Endothelial cell of umbilical vein (primary cell): ENCODE results near the gene SAMD11. TPM values are rescaled to one million over a fixed set of nuclear protein-coding genes. Genes with fewer than 3 reads are reported as not detected.

Experiments used
- BruUV-seq: library from RNA; stranded (reverse); fragments of 400-500 nt; replicated peaks from 2 replicates; lab custom pipeline; 2021; lab: Mats Ljungman, UMichigan
- CTCF ChIA-PET: fragments of 300-600, 350-600 bp; sonication (Branson Sonifier 250); formaldehyde crosslinking; loops from one replicate; lab custom pipeline; 2021; ENCODE audit warnings: antibody characterized with exemption, inconsistent platforms; lab: Charles Lee
- POLR2A ChIA-PET: fragments of 300-600, 350-600 bp; sonication (Branson Sonifier 250); formaldehyde crosslinking; loops from one replicate; lab custom pipeline; 2021; ENCODE audit warnings: antibody characterized with exemption, inconsistent platforms; lab: Charles Lee
- DNase-seq: peaks from one replicate; pipeline ENCODE4 v3.0.0-alpha.2; 2011; ENCODE audit warnings: low read depth, low spot score
- FAIRE-seq: peaks from 2 replicates; lab custom pipeline; 2011; peaks lifted over from hg19 to GRCh38; lab: Jason Lieb, UNC
- H2AFZ ChIP-seq: 2 replicates; pipeline ENCODE4 v1.6.0; 2012; ENCODE audit warnings: low read depth, low read length, control low read depth, inconsistent platforms
- H3K27ac ChIP-seq: 2 replicates; pipeline ENCODE4 v1.5.1; 2011; ENCODE audit warnings: low read depth, mild to moderate bottlenecking, control low read depth, low read length, moderate library complexity; ENCODE audit not compliant: insufficient read depth
- H3K27me3 ChIP-seq, 2 experiments: 2 replicates each; pipeline versions ENCODE4 v1.6.0 to v1.6.1; 2011; ENCODE audit warnings: low read length in 2 of 2, mixed read lengths in 1 of 2; ENCODE audit not compliant: control insufficient read depth in 2 of 2, insufficient read depth in 2 of 2
- H3K36me3 ChIP-seq, 2 experiments: 2 replicates in 1 of 2; 3 replicates in 1 of 2; pipeline ENCODE4 v1.5.1; 2011; ENCODE audit warnings: low read length in 2 of 2, mild to moderate bottlenecking in 1 of 2, moderate library complexity in 1 of 2; ENCODE audit not compliant: control insufficient read depth in 2 of 2, insufficient read depth in 2 of 2; ENCODE audit errors: extremely low read depth in 1 of 2
- H3K4me1 ChIP-seq: 3 replicates; pipeline ENCODE4 v1.5.1; 2011; ENCODE audit warnings: mild to moderate bottlenecking, low read length; ENCODE audit not compliant: control insufficient read depth, insufficient read depth; ENCODE audit errors: extremely low read depth
- H3K4me2 ChIP-seq: 2 replicates; pipeline ENCODE4 v1.6.1; 2011; ENCODE audit warnings: low read length, control low read depth, mixed read lengths; ENCODE audit not compliant: insufficient read depth
- H3K4me3 ChIP-seq, 3 experiments: fragments of 200-600 bp in 1 of 3; sonication (generic), shearing (Covaris generic) in 1 of 3; replicated peaks in 1 of 3; 2 replicates each; pipeline ENCODE4 v1.5.1; 2011 to 2016; ENCODE audit warnings: control low read depth in 3 of 3, low read length in 3 of 3, mild to moderate bottlenecking in 2 of 3, inconsistent platforms in 1 of 3, low read depth in 1 of 3, moderate library complexity in 1 of 3; ENCODE audit not compliant: insufficient read depth in 1 of 3
- H3K79me2 ChIP-seq: 2 replicates; pipeline ENCODE4 v1.6.0; 2012; ENCODE audit warnings: low read length, inconsistent platforms; ENCODE audit not compliant: control insufficient read depth, insufficient read depth
- H3K9ac ChIP-seq: replicated peaks from 2 replicates; pipeline ENCODE3; 2011; ENCODE audit warnings: low read length, control low read depth; ENCODE audit not compliant: insufficient read depth; ENCODE audit errors: extremely low read depth
- H3K9me1 ChIP-seq: replicated peaks from 3 replicates; pipeline ENCODE4 v1.6.0; 2011; ENCODE audit warnings: mild to moderate bottlenecking, low read length; ENCODE audit not compliant: control insufficient read depth, insufficient read depth; ENCODE audit errors: extremely low read depth
- H3K9me3 ChIP-seq: replicated peaks from 2 replicates; pipeline ENCODE4 v1.5.1; 2012; ENCODE audit warnings: low read length, inconsistent platforms; ENCODE audit not compliant: control insufficient read depth, insufficient read depth
- H4K20me1 ChIP-seq: replicated peaks from 2 replicates; pipeline ENCODE3; 2011; ENCODE audit warnings: mild to moderate bottlenecking, low read length; ENCODE audit not compliant: control insufficient read depth, insufficient read depth; ENCODE audit errors: extremely low read depth
- EZH2 ChIP-seq: IDR thresholded peaks from 2 replicates; pipeline ENCODE4 v1.6.1; 2012; ENCODE audit warnings: borderline replicate concordance, low read depth, mild to moderate bottlenecking, moderate library complexity, low read length, inconsistent platforms; ENCODE audit not compliant: severe bottlenecking
- FOS ChIP-seq: IDR thresholded peaks from 2 replicates; pipeline ENCODE4 v1.6.1; 2011; ENCODE audit warnings: mild to moderate bottlenecking, low read length, moderate library complexity, borderline replicate concordance; ENCODE audit not compliant: insufficient read depth
- GATA2 ChIP-seq: IDR thresholded peaks from 2 replicates; pipeline ENCODE4 v1.7.0; 2011; ENCODE audit warnings: low read depth, mild to moderate bottlenecking, moderate library complexity, mixed read lengths, low read length; ENCODE audit not compliant: insufficient read length, insufficient read depth
- JUN ChIP-seq: IDR thresholded peaks from 2 replicates; pipeline ENCODE4 v1.6.1; 2011; ENCODE audit warnings: borderline replicate concordance, low read depth; ENCODE audit not compliant: insufficient read length, insufficient read depth
- MYC ChIP-seq: IDR thresholded peaks from one replicate; pipeline ENCODE4 v1.6.1; 2011; ENCODE audit warnings: mild to moderate bottlenecking, low read depth, low read length
- POLR2A ChIP-seq: IDR thresholded peaks from 2 replicates; pipeline ENCODE4 v1.6.1; 2012; ENCODE audit warnings: low read depth, mild to moderate bottlenecking, control low read depth, low read length
- POLR2AphosphoS5 ChIP-seq: IDR thresholded peaks from 2 replicates; pipeline ENCODE4 v1.6.1; 2012; ENCODE audit warnings: low read depth, mild to moderate bottlenecking, control low read depth, low read length, moderate library complexity; ENCODE audit not compliant: insufficient read depth
- dilution Hi-C: fragments of 300-500 bp; cut with MboI; formaldehyde crosslinking; loops from one replicate; pipeline ENCODE4 v1.15.0; 2019; ENCODE audit warnings: low sequenced_read_pairs; ENCODE audit not compliant: extremely low pct_ligation_motif_present
- intact Hi-C: fragments of 100-400 bp; cut with micrococcal nuclease; formaldehyde crosslinking; loops from one replicate; pipeline ENCODE4 v1.10.0; 2022
- polyA plus RNA-seq, 4 experiments: library from polyadenylated mRNA; depleted of rRNA in 3 of 4; stranded (reverse) in 3 of 4; unstranded in 1 of 4; fragments of >200 nt; gene quantifications; 2 replicates each; pipeline versions ENCODE4 v1.2.1 to v1.2.3, GENCODE V29; 2011 to 2012; ENCODE audit warnings: missing spikeins in 1 of 4
- total RNA-seq: library from RNA; stranded (reverse); gene quantifications from 2 replicates; pipeline ENCODE4 v1.2.3, GENCODE V29; 2021
- TF ChIP-seq, protein P1 (sequence below): IDR thresholded peaks from 2 replicates; pipeline ENCODE4 v1.6.1; 2011; ENCODE audit not compliant: insufficient read depth, insufficient read length
- TF ChIP-seq, protein P2 (sequence below), 2 donors: IDR thresholded peaks; 1 replicate in 1 of 2; 2 replicates in 1 of 2; pipeline ENCODE4 v1.5.1; 2011; ENCODE audit warnings: low read length in 2 of 2, mild to moderate bottlenecking in 2 of 2, moderate library complexity in 2 of 2, control low read depth in 1 of 2, inconsistent platforms in 1 of 2, low read depth in 1 of 2; ENCODE audit not compliant: insufficient read depth in 1 of 2; ENCODE audit errors: extremely low read depth in 1 of 2

Gene SAMD11
- total and polyA plus RNA-seq, 2 donors (not counting 3 experiments of a cell fraction or from before 2014, with no cell fraction given): not detected

DNA sequence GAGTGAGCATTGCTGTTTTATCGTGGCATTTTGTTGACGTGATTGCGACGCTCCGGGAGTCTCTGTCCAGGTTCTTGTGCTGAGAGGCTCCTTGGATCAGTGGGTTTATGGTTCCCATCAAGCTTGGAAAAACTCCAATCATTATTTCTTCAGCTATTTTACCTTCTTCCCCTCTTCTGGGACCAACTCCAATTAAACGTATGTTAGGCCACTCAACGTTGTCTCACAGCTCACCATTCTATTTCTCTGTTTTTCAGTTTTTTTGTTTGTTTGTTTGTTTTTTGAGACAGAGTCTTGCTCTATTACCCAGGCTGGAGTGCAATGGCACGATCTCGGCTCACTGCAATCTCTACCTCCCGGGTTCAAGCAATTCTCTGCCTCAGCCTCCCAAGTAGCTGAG is 68.2 kb downstream of the SAMD11 start:
- peaks cover 0 to 3% of the 10 kb centered on the region in 2 experiments for H3K27me3 ChIP-seq
- FAIRE-seq (no peak), DNase-seq (no peak)
- H3K9me3 ChIP-seq: no peaks in the 10 kb centered on the region
- H3K4me2 ChIP-seq: no peak overlapping the region
- no peak overlapping the region for H3K27ac ChIP-seq
- no peaks in the 10 kb centered on the region for H3K9me1 ChIP-seq
- no peaks in the 10 kb centered on the region for H3K36me3 ChIP-seq
- H3K4me1 ChIP-seq: no peaks in the 10 kb centered on the region
- TF ChIP-seq MYC (no peak), POLR2A (no peak), FOS (no peak), EZH2 (no peak), JUN (no peak), GATA2 (no peak), POLR2AphosphoS5 (no peak)
- TF ChIP-seq, protein P1, sequence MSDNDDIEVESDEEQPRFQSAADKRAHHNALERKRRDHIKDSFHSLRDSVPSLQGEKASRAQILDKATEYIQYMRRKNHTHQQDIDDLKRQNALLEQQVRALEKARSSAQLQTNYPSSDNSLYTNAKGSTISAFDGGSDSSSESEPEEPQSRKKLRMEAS: no peak
- TF ChIP-seq, protein P2, sequence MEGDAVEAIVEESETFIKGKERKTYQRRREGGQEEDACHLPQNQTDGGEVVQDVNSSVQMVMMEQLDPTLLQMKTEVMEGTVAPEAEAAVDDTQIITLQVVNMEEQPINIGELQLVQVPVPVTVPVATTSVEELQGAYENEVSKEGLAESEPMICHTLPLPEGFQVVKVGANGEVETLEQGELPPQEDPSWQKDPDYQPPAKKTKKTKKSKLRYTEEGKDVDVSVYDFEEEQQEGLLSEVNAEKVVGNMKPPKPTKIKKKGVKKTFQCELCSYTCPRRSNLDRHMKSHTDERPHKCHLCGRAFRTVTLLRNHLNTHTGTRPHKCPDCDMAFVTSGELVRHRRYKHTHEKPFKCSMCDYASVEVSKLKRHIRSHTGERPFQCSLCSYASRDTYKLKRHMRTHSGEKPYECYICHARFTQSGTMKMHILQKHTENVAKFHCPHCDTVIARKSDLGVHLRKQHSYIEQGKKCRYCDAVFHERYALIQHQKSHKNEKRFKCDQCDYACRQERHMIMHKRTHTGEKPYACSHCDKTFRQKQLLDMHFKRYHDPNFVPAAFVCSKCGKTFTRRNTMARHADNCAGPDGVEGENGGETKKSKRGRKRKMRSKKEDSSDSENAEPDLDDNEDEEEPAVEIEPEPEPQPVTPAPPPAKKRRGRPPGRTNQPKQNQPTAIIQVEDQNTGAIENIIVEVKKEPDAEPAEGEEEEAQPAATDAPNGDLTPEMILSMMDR (IDR thresholded peaks at IDR 0.05; ENCODE audit: extremely low read depth in 1 of 2, insufficient read depth in 1 of 2, low read depth in 1 of 2, low read length in 2 of 2): no peak
- no peaks in the 10 kb centered on the region for H3K79me2 ChIP-seq
- no peak overlapping the region for H3K4me3 ChIP-seq
- ChIA-PET POLR2A (no interaction called here), CTCF (interaction anchor here (2.5 to 3.9 kb wide), 2 partner anchors 8 to 10 kb away, joined by 11 to 25 read pairs; no protein-coding TSS in a partner anchor)
- H3K9ac ChIP-seq: no peak overlapping the region
- no peaks in the 10 kb centered on the region for H4K20me1 ChIP-seq
- intact Hi-C loops: no loop called here
- BruUV-seq: no TSS peak
- no peak overlapping the region for H2AFZ ChIP-seq
- dilution Hi-C loops: no loop called here
